HG02759 (cell line): ENCODE measurements around the gene S100A4.
A peak's percentile ranks its signal among the peaks of the same experiment; 100 is the strongest.
"Not testable (repeated sequence)": the region's sequence is repeated elsewhere in the genome, so short reads cannot be mapped to it uniquely, and the experiment has no call there.

Source experiments
- ATAC-seq: cut with Tn5 transposase; IDR thresholded peaks from one replicate; pipeline ENCODE4 v1.9.1; 2021; ENCODE audit warnings: mild to moderate bottlenecking, moderate library complexity; ENCODE audit not compliant: unreplicated experiment

Gene S100A4

GRCh38 chr1:153545067-153546055 is at the start of gene S100A4:
TSS of gene S100A4 (minus strand) at chr1:153545806. CDS start at chr1:153544794, 1,012 bp downstream.
- peak; percentile 75 for ATAC-seq

- no peak for ATAC-seq
Measured at GRCh38 chr1:153592748-153593147, 47.1 kb upstream of the S100A4 start.

- no peak for ATAC-seq
Measured at GRCh38 chr1:153588482-153588881, 42.9 kb upstream of the S100A4 start.

- not testable (repeated sequence) for ATAC-seq
Measured at GRCh38 chr1:153588033-153588432, 42.4 kb upstream of the S100A4 start.

GRCh38 chr1:153587314-153587713 is 41.7 kb upstream of the S100A4 start:
- ATAC-seq, result no peak

GRCh38 chr1:153586347-153586746 is 40.7 kb upstream of the S100A4 start:
- no peak for ATAC-seq

- ATAC-seq, result no peak
Measured at GRCh38 chr1:153585006-153585405, 39.4 kb upstream of the S100A4 start.

- no peak for ATAC-seq
Measured at GRCh38 chr1:153583976-153584375, 38.4 kb upstream of the S100A4 start.

- not testable (repeated sequence) for ATAC-seq
Measured at GRCh38 chr1:153583514-153583913, 37.9 kb upstream of the S100A4 start.

GRCh38 chr1:153582836-153583235 is 37.2 kb upstream of the S100A4 start:
- ATAC-seq, result not testable (repeated sequence)

- no peak for ATAC-seq
Measured at GRCh38 chr1:153578936-153579335, 33.3 kb upstream of the S100A4 start.

GRCh38 chr1:153578490-153578889 is 32.9 kb upstream of the S100A4 start:
- no peak for ATAC-seq

- ATAC-seq, result no peak
Measured at GRCh38 chr1:153577624-153578051, 32.0 kb upstream of the S100A4 start.

GRCh38 chr1:153577138-153577537 is 31.5 kb upstream of the S100A4 start:
- no peak for ATAC-seq

- not testable (repeated sequence) for ATAC-seq
Measured at GRCh38 chr1:153575497-153575896, 29.9 kb upstream of the S100A4 start.

GRCh38 chr1:153575081-153575491 is 29.5 kb upstream of the S100A4 start:
- not testable (repeated sequence) for ATAC-seq

- no peak for ATAC-seq
Measured at GRCh38 chr1:153573351-153573750, 27.7 kb upstream of the S100A4 start.

GRCh38 chr1:153572569-153573015 is 27.0 kb upstream of the S100A4 start:
- ATAC-seq, result peak; percentile 59

GRCh38 chr1:153571706-153572105 is 26.1 kb upstream of the S100A4 start:
- ATAC-seq, result no peak

- no peak for ATAC-seq
Measured at GRCh38 chr1:153570874-153571273, 25.3 kb upstream of the S100A4 start.

- ATAC-seq, result no peak
Measured at GRCh38 chr1:153569465-153569864, 23.9 kb upstream of the S100A4 start.
